Sigmoid colon (tissue), 4 donors: Measurements from ENCODE around the gene IL17REL.

Source experiments
- CTCF ChIP-seq, 4 experiments: fragments of 450-650 bp in 3 of 4; fragments of 200-600 bp in 1 of 4; IDR thresholded peaks; one replicate each; pipeline ENCODE4 v1.5.1; 2016 to 2019; ENCODE audit warnings: antibody characterized with exemption in 4 of 4, mild to moderate bottlenecking in 3 of 4, moderate library complexity in 2 of 4
- EP300 ChIP-seq, 4 donors: sonication (generic); formaldehyde crosslinking; IDR thresholded peaks; one replicate each; pipeline ENCODE4 v1.6.1; 2017; ENCODE audit warnings: antibody characterized with exemption in 4 of 4
- POLR2A ChIP-seq, 2 donors: fragments of 450-650 bp; IDR thresholded peaks; one replicate each; pipeline ENCODE4 v1.6.1; 2016; ENCODE audit warnings: antibody characterized with exemption in 2 of 2, mild to moderate bottlenecking in 2 of 2, moderate library complexity in 2 of 2
- POLR2AphosphoS5 ChIP-seq, 4 donors: sonication (generic); formaldehyde crosslinking; IDR thresholded peaks; one replicate each; pipeline ENCODE4 v1.6.1; 2017; ENCODE audit warnings: antibody characterized with exemption in 4 of 4

DNA sequence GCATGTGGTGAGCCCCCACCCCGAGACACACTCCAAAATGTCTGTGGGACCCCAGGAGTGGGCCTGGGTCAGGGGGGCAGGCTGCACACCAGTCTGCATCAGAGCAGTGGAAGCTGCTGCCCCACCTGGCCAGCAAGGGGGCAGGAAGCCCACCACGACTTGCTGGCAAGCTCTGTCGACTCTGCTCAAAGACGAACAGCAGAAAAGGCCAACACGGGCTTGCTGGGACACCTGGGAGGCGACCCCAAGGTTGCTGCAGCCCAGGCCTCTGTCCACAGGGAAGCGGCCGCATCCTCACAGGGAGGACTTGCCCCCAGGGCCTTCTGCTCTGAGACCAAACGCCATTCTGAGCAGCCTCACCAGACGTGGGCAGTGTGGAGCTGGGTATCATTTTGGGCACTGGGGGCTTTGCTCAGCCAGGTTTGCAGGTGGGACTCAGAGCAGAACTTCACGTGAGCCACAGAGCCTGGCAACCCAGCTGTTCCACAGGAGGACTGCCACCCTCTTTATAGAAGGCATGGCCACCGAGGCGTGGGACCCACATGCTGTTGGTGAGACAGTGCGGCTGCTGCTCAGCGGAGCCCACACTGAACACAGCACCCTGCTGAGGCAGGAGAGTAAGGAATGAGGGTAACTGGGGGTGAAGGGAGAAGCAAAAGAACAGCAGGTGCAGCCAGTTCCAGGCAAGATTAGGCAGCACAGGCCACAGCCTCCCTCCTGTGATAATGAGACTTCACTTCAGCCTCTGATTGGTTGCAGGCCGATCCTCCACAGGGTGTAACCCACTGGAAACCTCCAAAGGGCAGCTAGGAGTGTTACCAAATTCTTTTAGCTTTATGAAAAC, 11.0 kb downstream of the IL17REL start:
- TF ChIP-seq CTCF (IDR thresholded peaks at IDR 0.05) = no peak
- no peak for TF ChIP-seq POLR2A (IDR thresholded peaks at IDR 0.05)
- TF ChIP-seq EP300 (IDR thresholded peaks at IDR 0.05) = no peak
- no peak for TF ChIP-seq POLR2AphosphoS5 (IDR thresholded peaks at IDR 0.05)
